ENCODE measurements around the gene MUC13.

MUC13 gene

GRCh38 chr3:124941771-124942170, 7.2 kb upstream of the MUC13 start:
- peak; percentile 30 for DNase-seq

- DNase-seq = no peak
Observed at GRCh38 chr3:124939661-124940060, 5.1 kb upstream of the MUC13 start.

DNA sequence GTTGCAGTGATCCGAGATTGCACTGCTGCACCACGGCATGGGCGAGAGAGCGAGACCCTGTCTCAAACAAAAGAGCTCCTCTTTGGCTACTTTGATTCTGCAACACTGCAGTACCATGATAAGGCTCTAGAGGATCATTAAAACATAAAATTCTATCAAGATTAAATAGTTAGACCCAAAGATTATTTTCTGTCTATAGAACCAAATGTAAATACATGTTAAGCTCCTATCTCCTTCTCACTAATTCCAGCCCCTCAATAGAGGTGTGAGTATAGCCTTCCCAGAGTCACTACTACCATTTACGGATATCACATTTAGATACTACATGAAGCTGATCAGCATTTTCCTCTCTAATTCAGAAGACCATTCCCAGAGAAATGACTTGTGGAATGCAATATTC, 4.3 kb upstream of the MUC13 start:
- no peak for DNase-seq

- no peak for DNase-seq
Observed at GRCh38 chr3:124937049-124937448, 2.5 kb upstream of the MUC13 start.

DNA sequence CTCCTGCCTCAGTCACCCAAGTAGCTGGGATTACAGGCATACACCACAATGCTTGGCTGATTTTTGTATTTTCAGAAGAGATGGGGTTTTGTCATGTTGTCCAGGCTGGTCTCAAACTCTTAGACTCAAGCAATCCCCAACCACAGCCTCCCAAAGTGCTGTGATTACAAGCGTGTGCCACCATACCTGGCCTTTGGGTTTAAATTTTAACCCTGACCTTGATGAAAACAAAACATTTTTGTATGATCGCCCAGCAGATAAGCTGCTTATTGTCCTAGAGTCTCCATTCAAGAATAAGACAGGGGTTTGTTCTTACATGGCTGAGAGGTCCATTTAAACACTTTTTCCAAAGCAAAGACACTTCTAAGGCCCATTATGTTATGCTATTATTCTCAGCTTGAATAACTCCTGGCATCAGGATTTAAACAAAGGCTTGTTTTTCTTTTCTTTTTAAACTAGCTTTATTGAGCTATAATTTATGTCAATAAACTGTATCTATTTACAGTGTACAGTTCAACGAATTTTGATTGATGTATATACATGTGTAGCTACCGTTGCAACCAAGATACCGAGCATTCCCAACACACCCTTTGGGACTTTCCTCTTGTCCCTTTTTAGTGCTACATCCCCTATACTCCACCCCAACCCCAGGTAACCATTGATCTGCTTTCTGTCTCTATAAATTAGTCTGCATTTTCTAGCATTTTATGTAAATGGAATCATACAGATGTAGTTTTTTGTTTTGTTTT, 1.4 kb upstream of the MUC13 start:
- no peak for DNase-seq

- DNase-seq = no peak
Observed at GRCh38 chr3:124935264-124935663, 713 bp upstream of the MUC13 start.

DNA sequence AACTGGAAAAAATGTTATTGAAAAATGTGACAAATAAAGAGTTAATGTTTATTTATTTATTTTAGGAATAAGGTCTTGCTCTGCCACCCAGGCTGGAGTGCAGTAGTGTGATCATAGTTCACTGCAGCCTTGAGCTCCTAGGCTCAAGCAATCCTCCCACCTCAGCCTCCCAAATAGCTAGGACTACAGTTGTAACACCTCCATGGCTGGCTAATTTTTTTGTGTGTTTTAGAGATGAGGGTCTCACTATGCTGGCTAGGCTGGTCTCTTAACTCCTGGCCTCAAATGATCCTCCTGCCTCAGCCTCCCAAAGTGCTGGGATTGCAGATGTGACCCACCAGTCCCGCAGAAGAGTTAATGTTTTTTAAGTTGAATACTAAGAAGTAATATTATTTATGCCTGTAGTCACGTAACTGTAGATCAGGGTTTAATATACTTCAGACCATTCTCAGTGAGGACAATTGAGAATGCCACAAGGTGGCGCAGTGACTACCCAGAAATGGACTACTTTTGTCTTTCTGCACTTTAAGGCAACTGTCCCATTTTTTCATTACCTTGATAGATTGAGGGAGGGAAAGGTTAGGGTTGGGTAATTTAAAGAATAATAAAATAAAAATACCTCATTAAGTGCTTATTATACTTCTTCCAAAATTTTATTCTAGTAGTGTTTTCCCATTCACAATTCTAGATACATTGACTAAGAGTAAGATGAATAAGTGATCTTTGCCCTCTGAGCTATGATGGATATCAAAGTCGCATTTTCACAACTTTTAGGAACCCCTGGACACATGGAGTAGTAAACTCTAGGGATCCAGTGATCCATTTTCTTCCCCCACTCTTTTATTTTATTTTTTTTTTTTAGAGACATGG, 6.0 kb downstream of the MUC13 start:
- DNase-seq = peak; percentile 37

DNA sequence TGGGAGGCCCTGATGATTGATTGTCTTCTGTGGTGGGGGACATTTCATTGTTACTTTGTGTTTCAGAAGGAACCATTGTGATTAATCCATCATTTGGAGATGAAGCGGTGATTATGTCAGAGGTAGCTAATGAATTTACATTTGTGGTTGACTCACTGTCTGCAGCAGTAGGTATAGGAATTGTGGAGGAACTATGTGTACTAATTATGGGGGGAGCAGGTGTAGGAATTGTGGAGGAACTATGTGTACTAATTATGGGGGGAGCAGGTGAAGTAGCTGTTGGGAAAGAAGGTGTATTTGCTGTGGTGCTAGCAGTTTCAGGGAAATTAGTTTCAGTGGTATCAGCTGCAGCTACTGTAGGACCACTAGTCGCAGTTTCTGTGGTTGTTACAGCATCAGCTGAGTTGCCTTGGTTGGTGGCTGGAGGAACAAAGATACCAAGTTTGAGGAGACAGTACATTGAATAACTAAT, 6.9 kb downstream of the MUC13 start:
- no peak for DNase-seq

GRCh38 chr3:124926426-124927101, 8.0 kb downstream of the MUC13 start:
- no peak for DNase-seq

- no peak for DNase-seq
Observed at GRCh38 chr3:124924741-124925140, 9.8 kb downstream of the MUC13 start.

- no peak for DNase-seq
Observed at GRCh38 chr3:124923833-124924232, 10.7 kb downstream of the MUC13 start.

DNA sequence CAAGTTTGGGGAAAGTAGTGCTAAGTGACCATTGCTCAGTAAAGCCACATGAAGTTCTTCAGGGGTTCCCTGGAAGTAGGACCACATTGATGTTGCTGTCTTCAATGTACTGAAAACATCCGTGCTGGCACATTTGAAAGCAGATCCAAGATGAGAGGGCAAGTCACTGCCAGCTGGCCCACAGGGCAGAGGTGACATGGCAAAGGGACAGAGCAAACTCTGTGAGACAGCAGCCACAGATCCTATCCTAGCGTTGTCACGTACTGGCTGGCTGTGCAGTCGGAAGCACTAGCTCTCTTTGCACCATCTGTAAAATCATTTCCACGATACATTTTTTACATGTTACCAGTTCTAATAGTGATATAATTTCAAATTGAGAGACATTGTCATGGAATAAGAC, 13.8 kb downstream of the MUC13 start:
- DNase-seq = no peak

DNA sequence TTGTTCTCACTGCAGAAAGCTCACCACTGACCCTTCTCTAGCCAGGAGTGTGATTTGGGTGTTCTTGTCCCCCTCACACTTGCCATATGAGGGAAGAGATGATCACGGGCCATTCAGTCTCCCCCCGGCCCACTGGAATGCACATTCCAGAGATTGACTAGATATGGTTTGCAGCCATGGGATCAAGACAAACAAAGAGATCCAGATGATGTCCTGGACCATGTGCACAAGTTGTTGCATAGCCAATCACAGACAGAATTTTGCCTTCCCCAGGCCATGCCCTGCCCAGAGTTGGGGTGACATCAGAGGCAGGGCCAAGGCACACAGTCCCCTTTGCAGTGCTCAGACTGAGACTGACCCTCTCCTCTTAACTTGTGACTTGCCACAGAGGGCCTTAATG, 14.8 kb downstream of the MUC13 start:
- DNase-seq = no peak

DNA sequence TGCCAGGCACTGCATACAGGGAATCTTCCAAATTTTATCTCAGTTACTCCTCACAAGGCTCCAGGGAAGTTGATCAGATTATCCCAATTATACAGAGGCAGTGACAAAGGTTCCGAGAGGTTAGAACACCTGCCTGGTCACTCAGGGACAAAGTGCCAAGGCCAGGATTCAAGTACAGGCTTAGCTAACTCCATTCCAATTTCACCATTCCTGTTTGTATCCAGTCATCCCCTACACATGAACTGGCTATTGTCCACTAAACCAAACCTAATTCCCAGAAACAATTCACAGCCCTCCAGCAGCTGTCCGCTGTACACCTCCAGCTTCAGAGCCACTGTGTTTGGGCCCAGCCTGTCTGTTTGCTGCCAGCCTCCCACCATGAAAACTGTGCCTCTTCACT, 16.0 kb downstream of the MUC13 start:
- DNase-seq = no peak

DNA sequence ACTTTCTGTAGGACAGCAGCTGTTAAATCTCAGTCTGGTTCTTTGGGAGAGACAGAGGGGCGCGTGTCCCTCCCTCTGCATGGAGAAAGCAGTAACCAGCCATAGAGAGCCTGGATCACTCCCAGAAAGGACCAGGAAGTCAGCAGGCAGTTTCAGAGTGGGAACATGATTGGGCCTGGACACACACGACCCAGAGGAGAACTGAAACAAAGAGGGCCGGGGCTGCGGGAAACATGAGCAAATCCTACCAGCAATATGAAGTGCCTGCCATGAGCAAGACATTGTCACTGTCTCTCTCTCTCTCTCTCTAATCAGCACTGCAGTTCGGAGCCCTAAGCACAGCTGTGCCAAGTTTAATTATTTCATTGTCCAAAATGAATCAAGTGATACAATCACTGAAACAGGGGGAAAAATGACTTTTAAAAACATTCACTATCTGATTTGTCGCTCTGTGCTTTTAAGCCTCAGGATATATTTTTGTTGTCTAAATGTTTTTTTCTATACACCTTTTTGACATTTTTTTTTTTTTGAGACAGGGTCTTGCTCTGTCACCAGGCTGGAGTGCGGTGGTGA, 17.6 kb downstream of the MUC13 start:
- DNase-seq = no peak

DNA sequence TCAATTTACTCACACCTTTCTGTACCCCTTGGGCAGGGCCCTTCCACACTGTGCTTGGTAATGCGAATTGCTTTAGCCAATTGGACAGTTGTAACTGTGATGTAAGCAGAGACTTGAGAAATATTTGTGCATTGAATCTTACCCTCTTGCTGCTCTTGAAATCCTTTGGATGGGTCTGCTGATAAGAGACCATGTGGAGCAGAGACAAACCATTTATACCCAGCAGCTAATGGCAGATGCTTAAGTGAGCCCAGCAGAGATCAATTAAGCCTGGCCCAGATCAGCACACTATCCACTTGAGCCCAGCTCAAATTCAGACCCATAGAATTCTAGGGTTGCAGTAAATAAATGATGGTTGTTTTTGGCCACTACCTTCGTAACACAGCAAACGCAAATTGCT, 19.3 kb downstream of the MUC13 start:
- no peak for DNase-seq

GRCh38 chr3:124907957-124908356, 26.6 kb downstream of the MUC13 start:
- no peak for DNase-seq

GRCh38 chr3:124904835-124905492, 29.6 kb downstream of the MUC13 start:
- no peak for DNase-seq

- DNase-seq = no peak
Observed at GRCh38 chr3:124903896-124904834, 30.4 kb downstream of the MUC13 start.

DNA sequence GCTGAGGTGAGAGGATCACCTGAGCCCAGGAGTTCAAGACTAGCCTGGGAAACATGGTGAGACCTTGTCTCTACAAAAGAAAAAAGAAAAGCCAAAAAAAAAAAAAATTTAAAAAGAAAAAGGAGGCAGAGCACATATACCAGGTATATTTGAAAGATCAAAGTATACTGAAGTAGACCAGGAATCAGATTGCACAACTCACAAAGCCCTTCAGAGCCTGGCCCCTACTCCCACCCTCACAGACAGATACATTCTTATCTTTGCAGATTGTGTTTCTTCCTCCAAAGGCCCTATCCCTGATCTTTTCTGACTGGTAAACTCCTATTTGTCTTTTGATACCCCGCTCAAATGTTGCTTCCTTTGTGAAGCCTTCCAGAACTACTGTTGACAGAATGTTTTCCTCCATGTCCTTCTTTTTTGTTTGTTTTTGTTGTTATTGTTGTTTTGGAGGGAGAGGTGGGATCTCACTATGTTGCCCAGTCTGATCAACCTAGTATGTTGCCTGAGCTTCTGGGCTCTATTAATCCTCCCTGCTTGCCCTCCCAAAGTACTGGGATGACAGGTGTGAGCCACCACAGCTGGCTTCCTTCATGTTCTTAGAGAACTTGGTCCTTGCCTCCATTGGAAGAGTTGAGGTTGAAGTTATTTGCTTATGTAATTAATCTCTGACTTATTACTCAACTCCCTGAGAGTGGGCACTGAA, 37.6 kb downstream of the MUC13 start:
- DNase-seq = no peak

DNA sequence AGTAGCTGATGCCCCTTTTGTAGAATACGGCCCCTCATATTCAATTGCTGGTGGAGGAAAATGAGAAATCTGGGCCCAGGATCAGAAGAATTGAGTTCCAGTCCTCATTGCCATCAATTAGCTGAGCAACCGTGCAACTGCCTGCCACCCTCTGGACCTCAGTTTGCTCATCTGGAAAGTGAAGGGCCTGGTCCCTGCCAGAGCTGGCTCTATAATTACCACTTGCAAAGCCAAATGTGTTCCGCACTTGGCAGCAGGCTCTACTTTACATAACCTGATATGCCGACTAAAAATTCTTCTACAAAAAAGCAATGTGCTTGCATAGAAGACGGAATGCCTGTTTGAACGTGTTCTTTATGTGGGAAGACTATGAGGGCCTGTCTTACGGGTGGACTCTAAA, 38.8 kb downstream of the MUC13 start:
- no peak for DNase-seq
